Calu3 (cell line): ENCODE results near the gene LHX4. TPM values are rescaled to one million over a fixed set of nuclear protein-coding genes. Genes with fewer than 3 reads are reported as not detected.

Experiments
- BruUV-seq: library from RNA; stranded (reverse); fragments of 400-500 nt; replicated peaks from 2 replicates; lab custom pipeline; 2021; lab: Mats Ljungman, UMichigan
- CTCF ChIA-PET: fragments of 300-600 bp; sonication (Branson Sonifier 250); formaldehyde crosslinking; loops from one replicate; lab custom pipeline; 2022; ENCODE audit warnings: antibody characterized with exemption; lab: Charles Lee
- DNase-seq: peaks from one replicate; pipeline ENCODE4 v3.0.0; 2022
- H3K27ac Mint-ChIP-seq: one replicate; pipeline ENCODE4 v1.8.0; 2022; ENCODE audit warnings: mixed read lengths; ENCODE audit not compliant: unreplicated experiment
- H3K27me3 Mint-ChIP-seq: one replicate; pipeline ENCODE4 v1.8.0; 2022; ENCODE audit warnings: mixed read lengths; ENCODE audit not compliant: unreplicated experiment
- H3K36me3 Mint-ChIP-seq: one replicate; pipeline ENCODE4 v1.8.0; 2022; ENCODE audit warnings: mild to moderate bottlenecking, moderate library complexity, mixed read lengths; ENCODE audit not compliant: insufficient read depth, unreplicated experiment
- H3K4me1 Mint-ChIP-seq: one replicate; pipeline ENCODE4 v1.8.0; 2022; ENCODE audit warnings: mild to moderate bottlenecking, low read depth, mixed read lengths; ENCODE audit not compliant: unreplicated experiment
- H3K4me3 Mint-ChIP-seq: one replicate; pipeline ENCODE4 v1.8.0; 2022; ENCODE audit warnings: mild to moderate bottlenecking, low read depth, moderate library complexity, mixed read lengths; ENCODE audit not compliant: unreplicated experiment
- H3K9me3 Mint-ChIP-seq: one replicate; pipeline ENCODE4 v1.8.0; 2022; ENCODE audit warnings: low read depth, mixed read lengths; ENCODE audit not compliant: unreplicated experiment
- CTCF ChIP-seq: fragments of 200-600 bp; IDR thresholded peaks from one replicate; pipeline ENCODE4 v1.8.0; 2022; ENCODE audit warnings: antibody characterized with exemption; ENCODE audit not compliant: unreplicated experiment
- intact Hi-C: fragments of 100-400 bp; cut with micrococcal nuclease; formaldehyde crosslinking; loops from one replicate; pipeline ENCODE4 v1.10.0; 2022; ENCODE audit not compliant: unreplicated experiment
- total RNA-seq: library from RNA; stranded (reverse); gene quantifications from 2 replicates; pipeline ENCODE4 v1.2.3, GENCODE V29; 2022

Gene LHX4
- total RNA-seq, 1 experiment from 2014 or later: 0.19 TPM

- intact Hi-C loops: no loop called here
- Mint-ChIP-seq H3K4me1 (peaks cover 1% of the 10 kb centered on the region), H3K36me3 (peaks cover 30% of the 10 kb centered on the region), H3K27ac (no peak overlapping the region), H3K9me3 (no peaks in the 10 kb centered on the region), H3K4me3 (peak overlapping the region; percentile 79), H3K27me3 (peaks cover 78% of the 10 kb centered on the region)
- CTCF ChIA-PET: no interaction called here
- BruUV-seq: no TSS peak
- TF ChIP-seq CTCF: no peak
- DNase-seq: peak; percentile 16
These were observed 1.2 kb upstream of the LHX4 start for GRCh38 chr1:180228648-180229482.

- DNase-seq: peak; percentile 13
These were observed 339 bp downstream of the LHX4 start for GRCh38 chr1:180230416-180230790.

GRCh38 chr1:180230791-180231505 is 884 bp downstream of the LHX4 start:
- DNase-seq: peak; percentile 37
- Mint-ChIP-seq H3K9me3 (no peaks in the 10 kb centered on the region), H3K27ac (no peak overlapping the region), H3K27me3 (peaks cover 80% of the 10 kb centered on the region), H3K4me3 (peak overlapping the region; percentile 79), H3K36me3 (peaks cover 36% of the 10 kb centered on the region), H3K4me1 (peaks cover 21% of the 10 kb centered on the region)
- intact Hi-C loops: no loop called here
- no peak for TF ChIP-seq CTCF
- CTCF ChIA-PET: interaction anchor here (0.6 to 1.0 kb wide), 4 partner anchors 60 to 242 kb away, joined by 3 to 7 read pairs (median 5); no protein-coding TSS in a partner anchor
- BruUV-seq: no TSS peak

More at GRCh38 chr1:180230416-180230790, 339 bp downstream of the LHX4 start:
- H3K36me3 Mint-ChIP-seq: peaks cover 36% of the 10 kb centered on the region
- TF ChIP-seq CTCF: no peak
- no peak overlapping the region for H3K27ac Mint-ChIP-seq
- H3K9me3 Mint-ChIP-seq: no peaks in the 10 kb centered on the region
- CTCF ChIA-PET: interaction anchor here (0.7 to 1.0 kb wide), 2 partner anchors 73 to 131 kb away, joined by 3 to 4 read pairs; no protein-coding TSS in a partner anchor
- peak overlapping the region; percentile 79 for H3K4me3 Mint-ChIP-seq
- no TSS peak for BruUV-seq
- H3K27me3 Mint-ChIP-seq: peaks cover 78% of the 10 kb centered on the region
- intact Hi-C loops: no loop called here
- H3K4me1 Mint-ChIP-seq: peaks cover 15% of the 10 kb centered on the region

- intact Hi-C loops: no loop called here
- no TSS peak for BruUV-seq
- H3K9me3 Mint-ChIP-seq: no peaks in the 10 kb centered on the region
- no peak overlapping the region for H3K27ac Mint-ChIP-seq
- CTCF ChIA-PET: interaction anchor here (0.6 to 1.0 kb wide), 2 partner anchors 61 to 241 kb away, joined by 6 to 7 read pairs; no protein-coding TSS in a partner anchor
- TF ChIP-seq CTCF: no peak
- peaks cover 22% of the 10 kb centered on the region for H3K4me1 Mint-ChIP-seq
- peak; percentile 64 for DNase-seq
- peaks cover 36% of the 10 kb centered on the region for H3K36me3 Mint-ChIP-seq
- H3K4me3 Mint-ChIP-seq: peak overlapping the region; percentile 79
- H3K27me3 Mint-ChIP-seq: peaks cover 83% of the 10 kb centered on the region
These were observed 1.4 kb downstream of the LHX4 start for GRCh38 chr1:180231506-180231921.
